ENCODE results near the gene TSPAN14. TPM values are rescaled to one million over a fixed set of nuclear protein-coding genes. Genes with fewer than 3 reads are reported as not detected.

Gene TSPAN14
- total and polyA plus RNA-seq, 10 of the 15 experiments (the other 5 are each of a cell fraction or from before 2014, with no cell fraction given) = 2.5 to 31.7 (median 17.9) TPM

- H3K4me1 ChIP-seq (ENCODE audit: control insufficient read depth, insufficient read depth, low read length) = peaks cover 91% of the 10 kb centered on the region
- no peaks in the 10 kb centered on the region for H3K9me3 ChIP-seq (replicated peaks; ENCODE audit: control insufficient read depth, insufficient read depth, low read length)
- ChIA-PET RAD21 (ENCODE audit: unreplicated experiment) (interaction anchor here (1.2 to 21.4 kb wide), 6 partner anchors 11 to 42 kb away, joined by 3 to 412 read pairs (median 42); no protein-coding TSS in a partner anchor), CTCF (interaction anchor here (1.0 to 21.5 kb wide), 8 partner anchors 11 to 138 kb away, joined by 3 to 402 read pairs (median 8); no protein-coding TSS in a partner anchor), POLR2A (interaction anchor here (0.8 to 9.6 kb wide), 5 partner anchors 10 to 41 kb away, joined by 3 to 190 read pairs (median 3); no protein-coding TSS in a partner anchor), SMC1A (ENCODE audit: uncharacterized antibody, unreplicated experiment) (interaction anchor here (1.0 to 36.0 kb wide), 6 partner anchors 10 to 131 kb away, joined by 3 to 1038 read pairs (median 58); no protein-coding TSS in a partner anchor)
- ATAC-seq = 0 out of 3 replicates have a peak, but pooled peaks have one; percentile 4
- no peak for FAIRE-seq
- 94% methylated on average over 6 of the region's 6 CpGs for WGBS (ENCODE audit: insufficient coverage, insufficient replicate concordance, low lambda C conversion rate, missing lambda C conversion rate)
- 0 out of 2 replicates have a peak overlapping the region, but pooled peaks have one; percentile 92 for H3K4me3 ChIP-seq
- peaks cover 0 to 2% of the 10 kb centered on the region in 2 experiments; a peak in 1 of 4 replicates for H3K36me3 ChIP-seq (ENCODE audit: control insufficient read depth in 2 of 2, insufficient read depth in 2 of 2, low read length in 1 of 2)
- H4K20me1 ChIP-seq (ENCODE audit: control insufficient read depth, insufficient read depth) = no peaks in the 10 kb centered on the region; the same call in 1 of the 2 replicates
- no peaks in the 10 kb centered on the region for H3K27me3 ChIP-seq (replicated peaks in 1 of 2; ENCODE audit: control insufficient read depth in 2 of 2, insufficient read depth in 2 of 2, low read length in 1 of 2)
- no TSS peak for BruUV-seq (replicated peaks)
- H3K9ac ChIP-seq (ENCODE audit: control insufficient read depth, insufficient read depth, low read length) = 0 out of 2 replicates have a peak overlapping the region, but pooled peaks have one; percentile 33
- H3K27ac ChIP-seq (ENCODE audit: control insufficient read depth, insufficient read depth) = peak overlapping the region; percentile 30; the same call in 1 of the 2 replicates
- in situ Hi-C loops (cut with MboI) = no loop called here
- H3K79me2 ChIP-seq (ENCODE audit: control insufficient read depth, insufficient read depth, low read length) = peaks cover 96% of the 10 kb centered on the region
- H3K4me2 ChIP-seq (ENCODE audit: control insufficient read depth, insufficient read depth) = peak overlapping the region; percentile 64
- no peak for TF ChIP-seq NRF1 (conservative IDR thresholded peaks at IDR 0.05; ENCODE audit: low read depth, low read length)
- TF ChIP-seq ZNF24 (IDR thresholded peaks at IDR 0.05) = no peak
- peak; percentile 32; the same call in 1 of the 2 replicates for TF ChIP-seq HDGF (IDR thresholded peaks at IDR 0.05)
- 0 out of 2 replicates have a peak, but pooled peaks have one; percentile 13 for TF ChIP-seq IKZF1 (conservative IDR thresholded peaks at IDR 0.05)
- TF ChIP-seq RFX5 (IDR thresholded peaks at IDR 0.05; ENCODE audit: low read depth, low read length) = no peak
- TF ChIP-seq ZNF622 (IDR thresholded peaks at IDR 0.05) = no peak
- no peak for TF ChIP-seq PAX8 (IDR thresholded peaks at IDR 0.05)
- no peak for TF ChIP-seq SIN3A (IDR thresholded peaks at IDR 0.05; ENCODE audit: low read depth, low read length)
- TF ChIP-seq ZBTB40 (IDR thresholded peaks at IDR 0.05; ENCODE audit: borderline replicate concordance) = no peak
- no peak for TF ChIP-seq SUPT20H (IDR thresholded peaks at IDR 0.05; ENCODE audit: borderline replicate concordance, control insufficient read depth, low read depth, low read length)
- intact Hi-C loops (cut with micrococcal nuclease; ENCODE audit: unreplicated experiment) = no loop called here
- no peak overlapping the region for H2AFZ ChIP-seq (ENCODE audit: control insufficient read depth, low read depth, low read length)
- DNase-seq (ENCODE audit: low read depth, low spot score) = no peak
Observed at GRCh38 chr10:80460399-80461207, 6.5 kb downstream of the TSPAN14 start.
